GM12878 (cell line): ENCODE data around the gene SBK2.

Experiments used
- CTCF ChIP-seq, 3 experiments: IDR thresholded peaks in 2 of 3; conservative IDR thresholded peaks in 1 of 3; 2 replicates each; pipeline ENCODE4 v1.5.1; 2011; ENCODE audit warnings: low read depth in 3 of 3, low read length in 3 of 3, mild to moderate bottlenecking in 3 of 3, control low read depth in 2 of 3, moderate library complexity in 2 of 3, inconsistent platforms in 1 of 3, mixed read lengths in 1 of 3; ENCODE audit not compliant: control insufficient read depth in 2 of 3, insufficient read depth in 1 of 3; ENCODE audit errors: extremely low read depth in 1 of 3
- EGR1 ChIP-seq, 2 experiments: IDR thresholded peaks; 1 replicate in 1 of 2; 2 replicates in 1 of 2; pipeline ENCODE4 v1.6.1; 2011 to 2012; ENCODE audit warnings: low read depth in 2 of 2, low read length in 2 of 2, borderline replicate concordance in 1 of 2, mild to moderate bottlenecking in 1 of 2, moderate library complexity in 1 of 2
- EZH2 ChIP-seq: IDR thresholded peaks from 2 replicates; pipeline ENCODE4 v1.6.1; 2012; ENCODE audit warnings: low read depth, mild to moderate bottlenecking, control low read depth, inconsistent platforms, low read length, borderline replicate concordance; ENCODE audit not compliant: control insufficient read depth
- GATAD2B ChIP-seq: fragments of 450-650 bp; conservative IDR thresholded peaks from 2 replicates; pipeline ENCODE4 v1.6.1; 2017; ENCODE audit warnings: low read depth, mild to moderate bottlenecking, moderate library complexity
- NFYB ChIP-seq: IDR thresholded peaks from 2 replicates; pipeline ENCODE4 v1.6.1; 2011; ENCODE audit warnings: low read depth, mild to moderate bottlenecking, low read length, improper control_type of control experiment, moderate library complexity; ENCODE audit not compliant: insufficient read depth
- RAD21 ChIP-seq: IDR thresholded peaks from 2 replicates; pipeline ENCODE4 v1.6.1; 2011; ENCODE audit warnings: mild to moderate bottlenecking, low read depth, low read length, moderate library complexity; ENCODE audit not compliant: insufficient read depth
- SIN3A ChIP-seq: IDR thresholded peaks from 2 replicates; pipeline ENCODE4 v1.6.1; 2012; ENCODE audit warnings: low read depth, low read length, improper control_type of control experiment
- SKIL ChIP-seq: fragments of 450-650 bp; IDR thresholded peaks from 2 replicates; pipeline ENCODE4 v1.6.1; 2017; ENCODE audit warnings: mild to moderate bottlenecking, low read depth, inconsistent platforms; ENCODE audit not compliant: poor library complexity, severe bottlenecking
- SREBF2 ChIP-seq: IDR thresholded peaks from 2 replicates; pipeline ENCODE4 v1.6.1; 2012; ENCODE audit warnings: mild to moderate bottlenecking, low read length
- STAT1 ChIP-seq: fragments of 450-650 bp; conservative IDR thresholded peaks from 2 replicates; pipeline ENCODE4 v1.6.1; 2014; ENCODE audit warnings: antibody characterized with exemption, mild to moderate bottlenecking
- STAT3 ChIP-seq: IDR thresholded peaks from 2 replicates; pipeline ENCODE4 v1.6.1; 2011; ENCODE audit warnings: low read depth, low read length, improper control_type of control experiment
- ZBTB4 ChIP-seq: fragments of 450-650 bp; formaldehyde crosslinking; IDR thresholded peaks from 2 replicates; pipeline ENCODE4 v1.4.0; 2022; ENCODE audit warnings: mild to moderate bottlenecking, moderate library complexity

GRCh38 chr19:55545443-55545842 lies 8.5 kb upstream of the SBK2 start, which contains the start of gene SBK3:
- TF ChIP-seq EZH2 (no peak), NFYB (no peak), EGR1 (IDR thresholded peaks at IDR 0.05; ENCODE audit: borderline replicate concordance in 1 of 2, low read depth in 2 of 2, low read length in 2 of 2) (no peak), GATAD2B (no peak), STAT3 (no peak), RAD21 (no peak), SKIL (no peak), SREBF2 (no peak), SIN3A (no peak), ZBTB4 (CRISPR knock-in tag) (no peak), CTCF (IDR thresholded peaks at IDR 0.05 in 2 of 3, conservative IDR thresholded peaks at IDR 0.05 in 1 of 3; ENCODE audit: control insufficient read depth in 2 of 3, extremely low read depth in 1 of 3, insufficient read depth in 1 of 3, low read depth in 3 of 3, low read length in 3 of 3) (no peak), STAT1 (no peak)
